GM12878 (cell line): ENCODE data around the gene FBN2. TPM values are rescaled to one million over a fixed set of nuclear protein-coding genes. Genes with fewer than 3 reads are reported as not detected.

Source experiments
- ATAC-seq: fragments of 200-7000 bp; cut with Tn5 transposase; 3 replicates; pipeline ENCODE4 v1.9.1; 2020; ENCODE audit warnings: mild to moderate bottlenecking, moderate library complexity
- BruUV-seq: library from RNA; stranded (reverse); fragments of 400-500 nt; replicated peaks from 2 replicates; lab custom pipeline; 2021; lab: Mats Ljungman, UMichigan
- CTCF ChIA-PET: fragments of 300-600 bp; sonication (Branson Sonifier 250); formaldehyde crosslinking; extraction: SDS; loops from one replicate; lab custom pipeline; 2021; ENCODE audit warnings: inconsistent platforms; lab: Yijun Ruan, JAX
- POLR2A ChIA-PET: fragments of 350-600 bp; formaldehyde crosslinking; extraction: SDS; loops from one replicate; lab custom pipeline; 2021; ENCODE audit warnings: inconsistent platforms; lab: Charles Lee
- RAD21 ChIA-PET: fragments of 300-600 bp; sonication (Branson Sonifier 250); formaldehyde crosslinking; loops from one replicate; lab custom pipeline; 2023; ENCODE audit warnings: antibody characterized with exemption; ENCODE audit not compliant: unreplicated experiment; lab: Charles Lee
- SMC1A ChIA-PET: fragments of 300-600 bp; sonication (Branson Sonifier 250); formaldehyde crosslinking; loops from one replicate; lab custom pipeline; 2023; ENCODE audit not compliant: unreplicated experiment, uncharacterized antibody; lab: Charles Lee
- DNase-seq: peaks from one replicate; pipeline ENCODE4 v3.0.0-alpha.2; 2011; ENCODE audit warnings: low read depth, low spot score
- FAIRE-seq: peaks from 3 replicates; lab custom pipeline; 2011; peaks lifted over from hg19 to GRCh38; lab: Jason Lieb, UNC
- H2AFZ ChIP-seq: 2 replicates; pipeline ENCODE4 v1.6.0; 2011; ENCODE audit warnings: low read depth, low read length, control low read depth; ENCODE audit not compliant: control insufficient read depth
- H3K27ac ChIP-seq: 2 replicates; pipeline ENCODE4 v1.5.1; 2011; ENCODE audit warnings: control low read depth; ENCODE audit not compliant: control insufficient read depth, insufficient read depth
- H3K27me3 ChIP-seq, 2 experiments: replicated peaks in 1 of 2; 2 replicates each; pipeline versions ENCODE4 v1.6.0 to v1.6.1; 2011; ENCODE audit warnings: low read length in 1 of 2; ENCODE audit not compliant: control insufficient read depth in 2 of 2, insufficient read depth in 2 of 2
- H3K36me3 ChIP-seq, 2 experiments: 2 replicates each; pipeline ENCODE4 v1.5.1; 2011; ENCODE audit warnings: low read length in 1 of 2; ENCODE audit not compliant: control insufficient read depth in 2 of 2, insufficient read depth in 2 of 2
- H3K4me1 ChIP-seq: 2 replicates; pipeline ENCODE4 v1.6.1; 2011; ENCODE audit warnings: mild to moderate bottlenecking, low read length, moderate library complexity, mixed read lengths; ENCODE audit not compliant: control insufficient read depth, insufficient read depth
- H3K4me2 ChIP-seq: 2 replicates; pipeline ENCODE4 v1.6.0; 2011; ENCODE audit warnings: control low read depth; ENCODE audit not compliant: control insufficient read depth, insufficient read depth
- H3K4me3 ChIP-seq: fragments of 200-600 bp; sonication (generic); 2 replicates; pipeline ENCODE4 v1.5.1; 2016
- H3K79me2 ChIP-seq: 2 replicates; pipeline ENCODE4 v1.6.0; 2011; ENCODE audit warnings: low read length; ENCODE audit not compliant: control insufficient read depth, insufficient read depth
- H3K9ac ChIP-seq: 2 replicates; pipeline ENCODE4 v1.8.0; 2011; ENCODE audit warnings: low read length, control low read depth, mixed read lengths; ENCODE audit not compliant: control insufficient read depth, insufficient read depth
- H3K9me3 ChIP-seq: replicated peaks from 3 replicates; pipeline ENCODE4 v1.5.1; 2011; ENCODE audit warnings: mild to moderate bottlenecking, low read length; ENCODE audit not compliant: control insufficient read depth, insufficient read depth
- H4K20me1 ChIP-seq: 2 replicates; pipeline ENCODE4 v1.6.0; 2011; ENCODE audit not compliant: control insufficient read depth, insufficient read depth
- BCL11A ChIP-seq: IDR thresholded peaks from 2 replicates; pipeline ENCODE4 v1.6.1; 2011; ENCODE audit warnings: low read depth, low read length
- E4F1 ChIP-seq: fragments of 450-650 bp; IDR thresholded peaks from 2 replicates; pipeline ENCODE4 v1.6.1; 2018; ENCODE audit warnings: borderline replicate concordance, mild to moderate bottlenecking; ENCODE audit not compliant: partially characterized antibody
- EED ChIP-seq: sonication (generic); IDR thresholded peaks from 2 replicates; pipeline ENCODE4 v1.6.1; 2016; ENCODE audit warnings: antibody characterized with exemption, low read depth
- EP300 ChIP-seq, 2 experiments: fragments of 150-350 bp in 1 of 2; IDR thresholded peaks; 2 replicates each; pipeline ENCODE4 v1.6.1; 2011 to 2012; ENCODE audit warnings: low read depth in 2 of 2, low read length in 2 of 2, borderline replicate concordance in 1 of 2, improper control_type of control experiment in 1 of 2, inconsistent platforms in 1 of 2; ENCODE audit not compliant: control insufficient read depth in 1 of 2
- HDAC2 ChIP-seq: fragments of 200-600 bp; sonication (generic); IDR thresholded peaks from 2 replicates; pipeline ENCODE4 v1.6.1; 2017
- HDGF ChIP-seq: fragments of 450-650 bp; IDR thresholded peaks from 2 replicates; pipeline ENCODE4 v1.6.1; 2016; ENCODE audit warnings: antibody characterized with exemption
- IKZF2 ChIP-seq, 2 experiments: fragments of 450-650 bp; IDR thresholded peaks; 2 replicates each; pipeline ENCODE4 v1.6.1; 2017; ENCODE audit warnings: mild to moderate bottlenecking in 2 of 2, moderate library complexity in 2 of 2
- KLF5 ChIP-seq: fragments of 450-650 bp; IDR thresholded peaks from 2 replicates; pipeline ENCODE4 v1.6.1; 2014; ENCODE audit warnings: mild to moderate bottlenecking; ENCODE audit not compliant: partially characterized antibody
- MYC ChIP-seq: IDR thresholded peaks from 2 replicates; pipeline ENCODE4 v1.6.1; 2011; ENCODE audit warnings: mild to moderate bottlenecking, low read length, moderate library complexity, inconsistent platforms; ENCODE audit not compliant: insufficient read depth, insufficient replicate concordance, insufficient read length, severe bottlenecking
- NFXL1 ChIP-seq: fragments of 450-650 bp; IDR thresholded peaks from 2 replicates; pipeline ENCODE4 v1.6.1; 2017; ENCODE audit warnings: antibody characterized with exemption, mild to moderate bottlenecking, borderline replicate concordance
- RAD51 ChIP-seq: fragments of 450-650 bp; IDR thresholded peaks from 2 replicates; pipeline ENCODE4 v1.6.1; 2016; ENCODE audit warnings: moderate library complexity, mild to moderate bottlenecking, inconsistent platforms
- SP1 ChIP-seq: IDR thresholded peaks from one replicate; pipeline ENCODE4 v1.6.1; 2011; ENCODE audit warnings: low read depth, low read length
- TBL1XR1 ChIP-seq: IDR thresholded peaks from 2 replicates; pipeline ENCODE4 v1.6.1; 2012; ENCODE audit warnings: low read depth, low read length, improper control_type of control experiment
- ZNF687 ChIP-seq: fragments of 450-650 bp; IDR thresholded peaks from 2 replicates; pipeline ENCODE4 v1.6.1; 2017; ENCODE audit warnings: mild to moderate bottlenecking, moderate library complexity
- WGBS: methylation state at CpG from one replicate; pipeline ENCODE4 v1.1.6; 2016; ENCODE audit warnings: low lambda C conversion rate; ENCODE audit not compliant: insufficient replicate concordance, insufficient coverage; ENCODE audit errors: missing lambda C conversion rate; 5-methylcytosine and 5-hydroxymethylcytosine counted together
- in situ Hi-C: fragments of 300-500 bp; cut with MboI; formaldehyde crosslinking; loops from 9 replicates; pipeline ENCODE4 v1.14.3; 2018; ENCODE audit warnings: mixed read lengths
- intact Hi-C: fragments of 100-400 bp; cut with micrococcal nuclease; formaldehyde crosslinking; loops from one replicate; pipeline ENCODE4 v1.14.2; 2022; ENCODE audit not compliant: unreplicated experiment
- polyA plus RNA-seq, 11 experiments: library from polyadenylated mRNA; depleted of rRNA in 4 of 11; unstranded in 6 of 11; stranded (reverse) in 5 of 11; fragments of >200 nt; fragmentation: Nextera tagmentation in 4 of 11; fragmentation: Illumina TruSeq in 1 of 11; extraction: Ambion mirVana in 4 of 11; extraction: Trizol in 1 of 11; gene quantifications; 1 replicate in 1 of 11; 2 replicates in 10 of 11; pipeline versions ENCODE4 v1.2.1 to v1.2.3, GENCODE V29; 2011 to 2016; ENCODE audit warnings: inconsistent platforms in 2 of 11, missing spikeins in 2 of 11, low read depth in 1 of 11
- total RNA-seq, 4 experiments: library from RNA; depleted of rRNA in 3 of 4; stranded (reverse); fragments of >200 nt in 3 of 4; fragmentation: Illumina TruSeq in 1 of 4; extraction: Trizol in 1 of 4; gene quantifications; 2 replicates each; pipeline versions ENCODE4 v1.2.1 to v1.2.3, GENCODE V29; 2013 to 2021
- TF ChIP-seq, protein P1 (sequence below): IDR thresholded peaks from 2 replicates; pipeline ENCODE4 v1.6.1; 2012; ENCODE audit warnings: low read depth, low read length, improper control_type of control experiment

FBN2 gene
- total and polyA plus RNA-seq, 10 of the 15 experiments (the other 5 are each of a cell fraction or from before 2014, with no cell fraction given): 0.01 to 0.98 (median 0.10) TPM; not detected in 3

GRCh38 chr5:128349044-128349858, 188.8 kb downstream of the FBN2 start (continued):
- TF ChIP-seq MYC: no peak
- no peak for TF ChIP-seq RAD51
- no peak for TF ChIP-seq KLF5
- TF ChIP-seq, protein P1, sequence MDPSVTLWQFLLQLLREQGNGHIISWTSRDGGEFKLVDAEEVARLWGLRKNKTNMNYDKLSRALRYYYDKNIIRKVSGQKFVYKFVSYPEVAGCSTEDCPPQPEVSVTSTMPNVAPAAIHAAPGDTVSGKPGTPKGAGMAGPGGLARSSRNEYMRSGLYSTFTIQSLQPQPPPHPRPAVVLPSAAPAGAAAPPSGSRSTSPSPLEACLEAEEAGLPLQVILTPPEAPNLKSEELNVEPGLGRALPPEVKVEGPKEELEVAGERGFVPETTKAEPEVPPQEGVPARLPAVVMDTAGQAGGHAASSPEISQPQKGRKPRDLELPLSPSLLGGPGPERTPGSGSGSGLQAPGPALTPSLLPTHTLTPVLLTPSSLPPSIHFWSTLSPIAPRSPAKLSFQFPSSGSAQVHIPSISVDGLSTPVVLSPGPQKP: no peak

DNA sequence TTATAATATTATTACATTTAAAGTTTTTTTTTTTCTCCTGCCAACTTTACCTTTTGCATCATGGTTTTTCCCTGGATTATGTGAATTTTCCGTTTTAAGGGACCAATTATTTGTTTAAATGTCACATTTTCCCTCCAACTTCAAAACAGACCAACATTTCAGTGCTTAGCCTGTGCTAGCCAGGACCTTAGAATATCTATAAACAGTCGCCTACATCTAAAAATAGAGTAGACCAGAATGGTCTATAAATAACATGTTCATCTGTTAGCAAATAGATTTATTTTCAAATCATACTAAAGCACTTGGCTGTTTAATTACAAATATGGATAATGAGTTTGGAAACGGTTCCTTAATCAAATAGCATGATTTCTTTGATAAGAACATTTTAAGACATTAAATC, 192.0 kb downstream of the FBN2 start:
- H3K4me2 ChIP-seq: no peak overlapping the region
- no peak overlapping the region for H3K9ac ChIP-seq
- no peak overlapping the region for H2AFZ ChIP-seq
- ATAC-seq (no peak), FAIRE-seq (no peak), DNase-seq (no peak)
- no peaks in the 10 kb centered on the region; a peak in 1 of 4 replicates for H3K27me3 ChIP-seq
- no peak overlapping the region for H3K4me3 ChIP-seq
- RAD21 ChIA-PET: no interaction called here
- BruUV-seq: no TSS peak
- in situ Hi-C loops (no loop called here), intact Hi-C loops (no loop called here)
- H3K36me3 ChIP-seq: no peaks in the 10 kb centered on the region
- 9% methylated on average over 3 of the region's 3 CpGs for WGBS
- no peaks in the 10 kb centered on the region for H3K79me2 ChIP-seq
- POLR2A ChIA-PET: no interaction called here
- no peak overlapping the region for H3K27ac ChIP-seq
- H3K9me3 ChIP-seq: no peaks in the 10 kb centered on the region
- CTCF ChIA-PET: no interaction called here
- no peaks in the 10 kb centered on the region for H3K4me1 ChIP-seq
- no peaks in the 10 kb centered on the region for H4K20me1 ChIP-seq
- SMC1A ChIA-PET: interaction anchor here (1.0 to 1.2 kb wide), 2 partner anchors 9 to 16 kb away, joined by 3 to 4 read pairs; no protein-coding TSS in a partner anchor
- TF ChIP-seq IKZF2 (IDR thresholded peaks at IDR 0.05): no peak
- no peak for TF ChIP-seq SP1
- no peak for TF ChIP-seq HDGF
- no peak for TF ChIP-seq ZNF687
- TF ChIP-seq TBL1XR1: no peak
- no peak for TF ChIP-seq E4F1
- TF ChIP-seq NFXL1: no peak
- no peak for TF ChIP-seq BCL11A
- TF ChIP-seq EP300 (IDR thresholded peaks at IDR 0.05; ENCODE audit: borderline replicate concordance in 1 of 2, control insufficient read depth in 1 of 2, low read depth in 2 of 2, low read length in 2 of 2): no peak
- TF ChIP-seq EED: no peak
- no peak for TF ChIP-seq HDAC2
